ENCODE data around the gene SLC4A1AP.
"Not testable (repeated sequence)": the region's sequence is repeated elsewhere in the genome, so short reads cannot be mapped to it uniquely, and the experiment has no call there.

SLC4A1AP gene, protein sequence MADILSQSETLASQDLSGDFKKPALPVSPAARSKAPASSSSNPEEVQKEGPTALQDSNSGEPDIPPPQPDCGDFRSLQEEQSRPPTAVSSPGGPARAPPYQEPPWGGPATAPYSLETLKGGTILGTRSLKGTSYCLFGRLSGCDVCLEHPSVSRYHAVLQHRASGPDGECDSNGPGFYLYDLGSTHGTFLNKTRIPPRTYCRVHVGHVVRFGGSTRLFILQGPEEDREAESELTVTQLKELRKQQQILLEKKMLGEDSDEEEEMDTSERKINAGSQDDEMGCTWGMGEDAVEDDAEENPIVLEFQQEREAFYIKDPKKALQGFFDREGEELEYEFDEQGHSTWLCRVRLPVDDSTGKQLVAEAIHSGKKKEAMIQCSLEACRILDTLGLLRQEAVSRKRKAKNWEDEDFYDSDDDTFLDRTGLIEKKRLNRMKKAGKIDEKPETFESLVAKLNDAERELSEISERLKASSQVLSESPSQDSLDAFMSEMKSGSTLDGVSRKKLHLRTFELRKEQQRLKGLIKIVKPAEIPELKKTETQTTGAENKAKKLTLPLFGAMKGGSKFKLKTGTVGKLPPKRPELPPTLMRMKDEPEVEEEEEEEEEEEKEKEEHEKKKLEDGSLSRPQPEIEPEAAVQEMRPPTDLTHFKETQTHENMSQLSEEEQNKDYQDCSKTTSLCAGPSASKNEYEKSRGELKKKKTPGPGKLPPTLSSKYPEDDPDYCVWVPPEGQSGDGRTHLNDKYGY

DNA sequence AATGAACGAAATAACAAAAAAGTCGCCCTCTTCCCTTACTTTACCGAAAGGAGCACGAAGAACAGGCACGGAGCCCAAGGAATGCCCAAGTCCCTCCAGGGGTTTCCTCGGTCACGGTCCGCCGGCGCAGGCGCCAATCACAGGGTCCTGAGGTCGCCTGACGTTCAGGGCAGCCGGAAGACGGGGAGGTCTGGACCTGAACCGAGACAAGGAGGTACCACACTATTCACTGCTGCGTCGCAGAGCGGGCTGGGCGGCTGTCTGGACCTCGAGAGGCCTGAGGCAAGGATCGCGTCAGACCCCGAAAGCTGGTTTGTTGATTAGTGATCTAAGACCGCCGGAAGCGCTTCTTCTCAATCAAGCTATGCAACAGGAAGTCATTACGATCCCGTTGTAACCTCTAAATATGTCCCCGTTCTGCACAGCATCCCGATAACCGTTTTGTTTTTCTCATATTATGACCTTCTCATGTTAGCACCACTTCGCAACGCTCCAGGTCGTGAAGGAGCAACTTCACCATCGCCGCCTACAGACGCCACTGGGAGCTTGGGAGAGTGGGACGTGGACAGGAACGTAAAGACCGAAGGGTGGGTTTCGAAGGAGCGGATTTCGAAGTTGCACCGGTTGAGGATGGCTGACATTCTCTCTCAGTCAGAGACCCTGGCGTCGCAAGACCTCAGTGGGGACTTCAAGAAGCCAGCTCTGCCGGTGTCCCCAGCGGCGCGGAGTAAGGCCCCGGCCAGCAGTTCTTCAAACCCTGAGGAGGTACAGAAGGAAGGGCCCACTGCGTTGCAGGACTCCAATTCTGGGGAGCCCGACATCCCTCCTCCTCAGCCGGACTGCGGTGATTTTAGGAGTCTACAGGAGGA is at the start of gene SLC4A1AP, which contains the start of gene SUPT7L:
Gene SLC4A1AP (plus strand): TSS at position 605 of the 869 bp plus-strand sequence. CDS start 26 bp downstream, at position 631.
Gene SUPT7L (minus strand): TSS at position 330 of the 869 bp plus-strand sequence. CDS start 1,422 bp downstream, outside the sequence.
- DNase-seq: peak; percentile 78 to 86

DNA sequence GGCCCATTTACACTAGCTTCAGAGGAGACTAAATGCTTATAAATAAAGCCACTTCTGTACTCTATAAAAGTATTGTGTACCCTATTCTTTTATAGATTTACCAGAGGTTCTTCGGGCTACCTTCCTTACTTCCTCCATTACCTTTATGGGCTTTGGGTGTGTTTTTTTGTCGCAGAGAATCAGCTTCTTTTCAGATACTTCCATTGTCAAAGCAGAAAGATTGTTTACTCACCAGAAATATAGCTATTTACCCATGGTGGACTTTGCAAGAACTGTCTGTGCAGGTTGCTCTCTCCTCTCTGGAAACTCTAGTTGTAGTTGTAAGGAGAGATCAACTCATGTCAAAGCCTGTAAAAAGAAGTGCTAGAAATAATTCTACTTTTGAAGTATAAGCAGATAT is 49.7 kb upstream of the SLC4A1AP start:
- no peak for DNase-seq

DNA sequence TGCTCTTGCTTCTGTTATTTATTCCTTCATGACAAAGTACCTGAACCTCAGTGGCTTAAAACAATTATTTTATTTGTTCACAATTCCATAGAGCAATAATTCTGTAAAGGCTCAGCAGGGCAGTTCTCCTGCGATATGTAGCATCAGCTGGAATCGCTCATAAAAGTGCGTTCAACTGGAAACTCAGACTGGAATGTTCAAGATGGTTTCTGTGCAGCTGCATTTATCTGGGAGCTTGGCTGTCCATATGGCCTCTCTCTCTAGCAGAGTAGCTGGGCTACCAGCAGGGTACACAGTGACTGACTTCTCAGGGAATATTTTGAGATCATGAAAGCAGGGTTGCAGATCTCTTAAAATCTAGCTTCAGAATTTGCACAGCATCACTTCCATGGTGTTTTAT is 48.4 kb upstream of the SLC4A1AP start:
- DNase-seq: no peak

DNA sequence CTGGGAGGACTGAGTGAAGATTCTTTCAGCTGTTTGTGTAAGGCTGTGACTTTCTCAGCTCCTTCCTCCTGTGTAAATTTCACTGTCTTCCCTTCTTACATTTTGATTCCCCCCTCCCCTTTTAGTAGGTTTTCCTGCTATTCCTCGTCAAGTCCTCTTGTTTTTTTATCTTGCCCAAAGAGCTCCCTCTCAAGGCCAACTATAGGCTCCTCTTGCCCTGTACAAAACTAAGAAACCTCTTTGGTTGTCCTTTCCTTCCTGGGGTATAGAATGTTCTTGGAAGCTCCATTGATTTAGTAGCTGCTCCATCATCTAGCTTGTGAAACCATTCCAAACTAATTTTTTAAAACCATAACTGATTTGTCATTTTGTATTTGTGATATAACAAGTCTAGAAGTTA is 42.2 kb upstream of the SLC4A1AP start:
- DNase-seq: no peak

DNA sequence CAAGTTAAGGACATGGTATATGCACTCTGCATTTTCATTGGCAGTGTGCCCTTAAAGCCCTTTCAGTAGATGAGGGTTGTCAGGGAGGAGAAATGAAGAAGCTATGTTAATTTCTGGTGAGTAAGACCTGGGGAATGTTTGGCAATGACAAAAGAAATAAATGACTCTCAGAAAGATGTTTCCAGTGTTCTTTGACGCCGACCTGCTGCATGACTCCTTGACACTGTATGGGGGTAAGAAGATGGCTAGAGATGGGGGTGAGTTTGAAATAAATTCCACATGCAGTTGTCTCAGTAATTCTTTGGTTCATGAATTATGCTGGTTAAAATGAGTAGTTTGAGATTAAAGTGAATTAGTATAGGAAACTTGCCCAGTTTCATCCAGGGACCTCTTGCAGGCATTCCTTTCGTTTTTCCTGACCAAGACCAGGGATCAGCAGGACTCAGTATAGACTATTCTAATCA is 40.7 kb upstream of the SLC4A1AP start:
- DNase-seq: no peak

DNA sequence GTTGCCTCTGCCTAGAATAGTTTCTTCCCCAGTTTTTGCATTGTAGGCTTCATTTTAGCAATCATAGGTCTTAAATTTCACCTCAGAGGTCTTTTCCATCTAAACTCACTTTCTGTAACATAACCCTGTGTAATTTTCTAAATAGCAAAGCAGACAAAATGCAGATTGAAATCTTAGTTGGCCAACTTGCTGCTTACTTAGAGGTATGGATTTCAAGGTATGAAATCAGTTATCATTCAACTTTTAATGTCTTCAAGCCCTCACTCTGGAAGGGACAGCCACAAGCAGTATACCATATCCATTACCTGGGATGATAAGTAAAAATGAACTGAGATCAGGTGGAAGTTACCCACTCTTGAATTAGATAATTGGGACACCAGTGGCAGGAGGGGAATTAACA is 38.7 kb upstream of the SLC4A1AP start:
- DNase-seq: no peak

DNA sequence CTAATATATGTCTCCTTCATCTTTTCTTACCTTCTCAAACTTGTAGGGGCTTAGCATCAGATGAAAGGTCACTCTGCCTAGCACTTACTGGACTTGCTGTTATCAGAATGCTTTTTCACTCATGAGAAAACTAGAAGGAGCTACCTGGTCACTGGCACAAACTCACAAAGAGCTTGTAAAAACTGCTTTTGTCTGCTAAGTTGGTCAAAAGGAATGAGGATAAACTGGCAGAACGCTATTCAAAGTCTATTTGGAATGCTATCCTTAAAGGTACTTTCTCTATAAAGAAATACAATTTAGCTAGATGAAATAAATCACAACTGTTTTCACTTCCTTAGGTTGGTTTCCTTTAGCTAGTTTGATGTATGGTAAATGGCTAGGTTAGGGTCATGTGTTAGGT is 37.4 kb upstream of the SLC4A1AP start:
- DNase-seq: not testable (repeated sequence)

DNA sequence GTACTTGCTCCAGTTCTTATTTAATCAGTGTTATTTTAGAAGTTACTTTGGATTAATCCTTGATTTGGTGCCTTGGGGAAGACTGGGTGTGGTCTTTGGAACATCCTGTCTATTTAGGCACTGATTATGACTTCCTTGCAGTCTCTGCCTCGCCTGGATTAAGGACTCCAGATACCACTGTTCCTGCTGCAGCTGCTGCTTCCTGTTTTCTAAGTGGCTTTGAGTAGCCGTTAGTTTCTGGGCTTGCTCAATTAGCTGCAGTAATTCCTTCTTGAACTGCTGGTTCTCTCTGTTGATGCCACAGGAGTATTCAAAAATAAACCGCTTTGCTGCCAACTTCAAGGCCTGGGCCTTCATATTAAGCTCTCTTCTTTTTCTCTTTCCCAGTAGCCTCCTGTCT is 36.8 kb upstream of the SLC4A1AP start:
- not testable (repeated sequence) for DNase-seq

DNA sequence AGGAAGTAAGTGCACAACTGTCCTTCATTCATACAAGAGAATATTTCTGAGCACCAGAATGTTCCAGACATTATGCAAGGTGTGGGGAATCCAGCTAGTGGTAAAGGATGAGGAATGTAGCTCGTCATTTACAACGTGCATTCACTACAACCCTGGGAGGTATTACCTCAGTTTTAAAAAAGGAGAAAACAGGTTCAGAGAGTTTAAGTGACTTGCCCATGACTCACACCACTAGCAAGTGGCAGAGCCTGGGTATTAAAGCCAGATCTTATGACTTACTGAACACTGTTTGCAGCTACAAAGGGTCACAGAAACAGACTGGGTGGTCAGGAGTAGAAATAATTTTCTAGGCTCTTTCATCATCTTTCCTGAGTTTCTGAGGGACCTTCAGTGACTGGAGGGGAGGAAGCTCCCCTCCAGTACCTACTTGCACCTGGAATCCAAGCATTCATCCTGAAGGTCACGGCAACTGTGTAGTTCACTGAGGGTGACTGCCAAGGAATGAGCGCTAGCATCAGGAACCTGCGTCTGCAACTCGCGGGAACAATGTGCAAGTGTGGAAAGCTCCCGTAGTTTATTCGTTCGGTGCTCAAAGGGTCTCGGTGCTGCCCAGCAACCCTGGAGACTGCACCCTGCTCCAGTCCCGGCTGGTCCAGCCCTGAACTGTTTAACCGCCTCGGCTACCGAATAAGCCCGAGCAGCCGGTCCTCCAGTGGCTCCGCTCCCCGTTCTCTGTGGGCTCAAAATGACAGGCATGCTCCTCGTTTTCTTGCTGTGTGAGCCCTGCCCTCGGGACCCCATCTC is 35.5 kb upstream of the SLC4A1AP start:
- DNase-seq: no peak

DNA sequence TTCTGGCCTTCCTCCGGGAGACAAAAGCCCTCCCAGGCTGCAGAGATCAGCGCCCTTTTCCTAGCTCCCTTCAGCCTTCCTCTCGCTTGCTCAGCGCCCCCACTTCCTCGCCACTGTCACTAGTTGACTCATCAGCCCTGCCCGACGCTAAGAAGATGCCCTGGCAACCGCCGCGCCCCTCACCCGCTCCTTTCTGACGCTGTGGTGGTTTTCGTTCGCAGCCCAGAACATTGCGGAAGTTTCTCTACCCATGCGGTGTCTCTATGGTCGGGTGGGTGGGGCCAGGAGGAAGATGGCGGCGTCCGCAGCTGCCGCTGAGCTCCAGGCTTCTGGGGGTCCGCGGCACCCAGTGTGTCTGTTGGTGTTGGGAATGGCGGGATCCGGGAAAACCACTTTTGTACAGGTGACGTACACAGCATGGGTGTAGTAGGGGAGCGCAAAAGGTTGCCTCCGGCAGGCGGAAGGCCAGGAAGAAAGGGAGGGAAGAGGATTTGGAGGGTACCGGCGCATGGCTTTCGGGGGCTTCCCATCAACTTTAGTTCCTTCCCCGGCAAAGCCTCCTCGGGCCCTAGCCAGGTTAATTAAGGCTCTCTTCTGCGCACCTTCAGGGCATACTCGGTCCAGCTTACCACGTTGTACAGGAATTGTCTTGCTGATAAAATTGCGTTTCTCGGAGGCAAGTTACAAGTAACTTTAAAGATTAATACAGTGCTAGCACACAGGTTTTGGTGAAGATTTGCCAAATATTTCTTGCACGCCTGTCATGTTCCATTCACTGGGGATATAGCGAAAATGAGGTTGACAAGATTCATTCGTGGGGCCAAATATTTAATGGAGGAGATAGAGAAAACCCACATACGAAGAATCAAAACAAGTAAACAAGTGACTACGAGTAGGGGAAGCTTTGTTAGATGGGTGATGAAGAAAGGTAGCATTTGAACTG is 34.7 kb upstream of the SLC4A1AP start, which contains the start of the genes CCDC121 and GPN1:
Gene CCDC121 (minus strand): TSS at position 246 of the 943 bp plus-strand sequence. CDS start 1,213 bp downstream, outside the sequence.
Gene GPN1 (plus strand): TSS at position 284 of the 943 bp plus-strand sequence. CDS start 9 bp downstream, at position 293.
- peak; percentile 94 for DNase-seq

DNA sequence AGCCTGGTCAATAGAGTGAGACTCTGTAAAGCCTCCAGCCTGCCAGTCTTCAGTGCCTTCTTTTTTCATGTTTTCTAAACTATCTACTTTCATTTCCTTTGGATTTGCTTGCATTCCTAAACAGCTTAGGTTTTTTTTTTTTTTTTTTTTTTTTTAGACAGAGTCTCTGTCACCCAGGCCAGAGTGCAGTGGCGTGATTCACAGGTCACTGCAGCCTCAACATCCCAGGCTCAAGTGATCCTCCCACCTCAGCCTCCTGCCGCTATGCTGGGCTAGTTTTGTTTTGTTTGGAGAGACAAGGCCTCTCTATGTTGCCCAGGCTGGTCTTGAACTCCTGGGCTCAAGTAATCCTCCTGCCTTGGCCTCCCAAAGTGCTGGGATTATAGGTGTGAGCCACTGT is 33.4 kb upstream of the SLC4A1AP start:
- DNase-seq: not testable (repeated sequence)

DNA sequence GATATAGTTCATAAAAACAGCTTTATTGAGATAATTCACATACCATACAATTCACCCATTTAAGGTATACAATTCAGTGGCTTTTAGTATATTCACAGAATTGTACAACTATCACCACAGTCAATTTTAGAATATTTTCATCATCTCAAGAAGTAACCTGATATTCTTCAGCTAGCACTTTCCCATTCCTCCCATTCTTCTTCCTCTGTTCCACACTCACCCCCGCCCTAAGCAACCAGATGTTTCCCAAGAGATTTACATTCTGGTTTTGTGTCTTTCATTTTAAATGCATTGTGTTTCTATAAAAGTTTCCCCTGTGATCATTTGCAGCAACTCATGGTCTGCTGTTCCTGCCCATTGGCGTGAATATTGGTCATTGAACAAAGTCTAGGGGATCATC is 29.4 kb upstream of the SLC4A1AP start:
- DNase-seq: no peak

DNA sequence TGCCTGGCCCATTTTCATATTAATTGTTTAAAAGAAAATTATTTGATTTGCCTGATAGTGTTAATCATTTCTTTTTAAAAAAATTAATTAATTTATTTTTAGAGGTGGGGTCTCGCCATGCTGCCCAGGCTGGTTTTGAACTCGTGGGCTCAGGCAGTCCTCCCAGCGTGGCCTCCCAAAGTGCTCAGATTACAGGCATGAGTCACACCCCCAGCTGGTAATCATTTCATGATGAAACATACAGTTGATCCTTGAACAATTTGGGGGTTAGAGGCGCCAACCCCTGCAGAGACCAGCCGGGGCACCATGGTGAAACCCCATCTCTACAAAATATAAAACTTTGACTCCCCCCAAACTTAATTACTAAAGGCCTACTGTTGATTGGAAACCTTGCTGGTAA is 26.9 kb upstream of the SLC4A1AP start:
- no peak for DNase-seq

DNA sequence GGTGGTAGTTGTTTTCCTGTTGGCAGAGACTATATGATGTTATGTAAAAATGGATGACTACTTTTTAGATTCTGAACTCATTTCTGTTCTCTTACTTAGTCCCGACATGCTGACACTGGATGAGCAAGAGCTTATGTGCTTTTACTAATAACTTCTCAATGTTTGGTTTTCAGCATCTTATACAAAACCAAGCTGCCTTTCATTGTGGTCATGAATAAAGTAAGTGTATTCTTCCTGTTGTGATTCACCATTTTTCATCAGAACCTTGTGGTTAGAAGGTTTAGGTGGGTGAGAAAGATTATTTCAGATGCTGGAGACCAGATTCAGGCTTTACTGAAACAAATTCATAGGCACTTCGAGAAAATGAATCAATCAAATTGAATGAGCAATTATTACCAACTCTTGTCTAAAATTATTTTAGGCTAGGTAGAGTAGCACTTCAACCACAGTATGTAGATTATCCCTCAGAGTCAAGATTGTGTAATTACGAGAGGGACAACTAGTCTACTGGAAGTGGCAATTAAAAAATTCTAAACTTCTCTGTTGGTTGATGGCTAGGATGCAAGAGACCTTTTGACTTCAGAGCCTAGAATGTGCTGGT is 25.6 kb upstream of the SLC4A1AP start:
- DNase-seq: peak in 1 of 2 donors; percentile 48

DNA sequence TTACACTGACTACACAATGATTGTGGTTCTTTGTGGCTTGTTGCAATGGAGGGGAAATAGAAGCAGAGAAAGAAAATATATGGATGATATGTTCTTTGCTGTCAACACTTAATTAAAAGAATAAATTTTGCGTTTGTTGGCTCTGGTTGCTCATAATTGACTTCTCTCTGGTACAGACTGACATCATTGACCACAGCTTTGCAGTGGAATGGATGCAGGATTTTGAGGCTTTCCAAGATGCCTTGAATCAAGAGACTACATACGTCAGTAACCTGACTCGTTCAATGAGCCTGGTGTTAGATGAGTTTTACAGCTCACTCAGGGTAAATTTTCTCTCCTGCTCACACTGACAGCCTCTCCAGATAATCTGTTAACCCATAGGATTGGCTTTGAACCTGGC is 25.0 kb upstream of the SLC4A1AP start:
- no peak for DNase-seq

DNA sequence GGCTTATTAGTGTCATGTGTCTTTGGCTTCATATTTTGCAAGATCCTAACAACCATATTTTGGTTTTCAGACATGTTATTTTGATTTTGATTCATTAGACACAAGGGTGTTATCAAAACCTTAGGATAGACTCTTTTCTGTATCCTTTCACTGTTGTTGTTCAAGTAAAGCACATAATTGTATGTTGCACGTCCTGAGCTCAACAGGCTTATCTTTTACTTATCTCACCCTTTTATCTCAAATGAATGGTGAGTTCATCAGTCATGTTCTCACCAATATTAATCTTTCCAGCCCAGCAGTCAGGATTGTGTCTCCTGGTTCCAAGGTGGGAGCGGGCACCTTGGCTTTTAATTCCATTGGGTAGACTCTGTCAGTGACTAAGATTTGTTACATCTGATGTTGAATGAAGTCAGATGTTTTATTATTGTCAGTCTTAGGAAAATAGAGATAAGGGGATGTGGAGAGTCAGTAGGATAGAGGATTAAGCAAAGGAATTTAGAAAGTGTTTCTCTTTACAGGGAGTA is 22.9 kb upstream of the SLC4A1AP start:
- DNase-seq: no peak

DNA sequence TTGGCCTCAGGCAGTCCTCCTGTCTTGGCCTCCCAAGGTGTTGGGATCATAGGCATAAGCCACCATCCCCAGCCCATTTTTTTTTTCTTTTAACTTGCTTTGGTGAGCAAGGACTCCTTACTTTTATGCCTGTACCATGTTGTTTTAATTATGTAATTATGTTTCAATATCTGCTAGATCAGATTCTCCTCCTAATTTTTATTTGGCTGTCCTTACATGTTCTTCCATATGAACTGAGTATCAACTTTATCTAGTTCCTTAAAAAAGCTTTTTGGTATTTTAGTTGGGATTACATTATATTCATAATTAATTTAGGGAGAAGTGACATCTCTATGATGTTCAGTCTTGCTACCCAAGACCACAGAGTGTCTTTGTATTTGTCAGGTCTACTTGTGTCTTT is 18.5 kb upstream of the SLC4A1AP start:
- DNase-seq: no peak

DNA sequence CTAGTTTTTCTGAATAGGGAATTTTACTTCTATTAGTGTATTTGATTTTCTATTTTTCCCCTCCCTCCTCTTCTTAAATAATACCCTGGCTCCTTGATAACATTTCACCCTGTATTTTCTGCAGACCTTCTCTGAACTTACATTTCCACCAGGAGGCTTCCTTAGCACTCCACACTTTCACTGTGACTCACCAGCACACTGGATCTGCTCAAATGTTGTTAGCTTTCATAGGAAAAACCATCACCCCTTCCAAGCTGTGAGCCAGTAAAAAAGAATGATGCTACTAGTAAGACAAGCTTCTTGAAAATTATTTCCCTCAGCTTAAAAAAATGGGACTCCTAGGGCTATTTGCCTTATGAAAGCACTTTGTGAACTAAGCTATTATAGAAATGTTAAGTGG is 16.4 kb upstream of the SLC4A1AP start:
- DNase-seq: no peak

DNA sequence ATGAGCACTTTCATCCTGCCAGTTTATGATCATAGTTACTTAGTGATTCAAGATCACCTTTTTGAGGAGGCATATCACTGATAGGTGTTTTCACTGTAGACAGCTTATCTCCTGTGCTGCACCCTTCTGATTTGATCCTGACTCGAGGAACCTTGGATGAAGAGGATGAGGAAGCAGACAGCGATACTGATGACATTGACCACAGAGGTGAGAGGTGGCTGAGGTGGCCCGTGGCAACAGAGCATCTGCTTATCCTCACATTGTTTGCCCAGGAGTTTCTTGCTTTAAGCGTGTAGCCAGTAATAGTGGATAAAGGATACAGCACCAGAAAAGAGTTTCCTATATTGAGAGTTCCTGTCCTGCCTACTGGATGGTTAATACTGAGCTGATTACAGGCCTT is 16.0 kb upstream of the SLC4A1AP start:
- no peak for DNase-seq

DNA sequence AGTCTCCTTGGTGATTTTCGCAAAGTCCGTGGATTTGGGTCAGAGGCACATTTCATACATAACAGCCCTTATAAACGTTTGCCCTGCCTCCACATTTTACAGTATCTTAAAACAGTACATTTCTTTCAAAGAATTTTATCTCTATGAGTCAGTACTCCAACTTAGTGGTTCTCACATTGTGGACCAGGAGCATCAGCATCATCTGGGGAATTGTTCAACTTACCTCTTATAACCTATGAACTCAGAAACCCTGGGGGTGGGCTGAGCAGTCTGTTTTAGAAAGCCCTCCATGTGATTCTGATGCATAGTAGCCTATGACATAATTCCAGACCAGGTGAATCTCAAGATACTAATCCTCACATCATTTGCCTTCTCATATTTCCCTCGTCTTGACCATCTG is 12.6 kb upstream of the SLC4A1AP start:
- no peak for DNase-seq
